Esophagus squamous epithelium (tissue), 4 donors: ENCODE measurements around the gene ANXA10.

ENCODE experiments used
- CTCF ChIP-seq, 6 experiments: fragments of 450-650 bp in 4 of 6; fragments of 200-600 bp in 2 of 6; sonication (generic) in 2 of 6; IDR thresholded peaks; one replicate each; pipeline ENCODE4 v1.5.1; 2016 to 2019; ENCODE audit warnings: antibody characterized with exemption in 6 of 6, mild to moderate bottlenecking in 4 of 6, moderate library complexity in 4 of 6
- POLR2A ChIP-seq, 4 donors: fragments of 450-650 bp; IDR thresholded peaks; one replicate each; pipeline ENCODE4 v1.6.1; 2017; ENCODE audit warnings: antibody characterized with exemption in 4 of 4, mild to moderate bottlenecking in 4 of 4, moderate library complexity in 3 of 4

- no peak for TF ChIP-seq CTCF (IDR thresholded peaks at IDR 0.05)
- TF ChIP-seq POLR2A (IDR thresholded peaks at IDR 0.05), result no peak
These were observed 21.0 kb upstream of the ANXA10 start for GRCh38 chr4:168071304-168071703.
